Neural crest cell (in vitro differentiated cells): Measurements from ENCODE around the gene P2RX2. TPM values are rescaled to one million over a fixed set of nuclear protein-coding genes. Genes with fewer than 3 reads are reported as not detected.

Source experiments
- DNase-seq: peaks from one replicate; pipeline ENCODE4 v3.0.0; 2021; ENCODE audit warnings: low read depth, mixed read lengths, low spot score
- H3K27ac Mint-ChIP-seq: one replicate; pipeline ENCODE4 v1.8.0; 2021; ENCODE audit warnings: mild to moderate bottlenecking, mixed read lengths; ENCODE audit not compliant: unreplicated experiment
- H3K27me3 Mint-ChIP-seq: 2 replicates; pipeline ENCODE4 v1.8.0; 2021; ENCODE audit warnings: low read depth, mild to moderate bottlenecking, mixed read lengths
- H3K36me3 Mint-ChIP-seq: 2 replicates; pipeline ENCODE4 v1.8.0; 2021; ENCODE audit warnings: low read depth, mild to moderate bottlenecking, mixed read lengths
- H3K4me1 Mint-ChIP-seq: 2 replicates; pipeline ENCODE4 v1.8.0; 2021; ENCODE audit warnings: mixed read lengths
- H3K4me3 Mint-ChIP-seq: one replicate; pipeline ENCODE4 v1.8.0; 2021; ENCODE audit warnings: mild to moderate bottlenecking, mixed read lengths
- H3K9me3 Mint-ChIP-seq: 2 replicates; pipeline ENCODE4 v1.8.0; 2021; ENCODE audit warnings: mixed read lengths
- CTCF ChIP-seq: fragments of 200-600 bp; sonication (generic); conservative IDR thresholded peaks from 2 replicates; pipeline ENCODE4 v1.5.0; 2021; ENCODE audit warnings: antibody characterized with exemption, mild to moderate bottlenecking
- total RNA-seq: library from RNA; stranded (reverse); gene quantifications from 2 replicates; pipeline ENCODE4 v1.2.1, GENCODE V29; 2021

P2RX2 gene
- total RNA-seq, 1 donor from 2014 or later = not detected

GRCh38 chr12:132633901-132634300, 15.3 kb downstream of the P2RX2 start:
- no peak for DNase-seq
- H3K4me1 Mint-ChIP-seq = no peaks in the 10 kb centered on the region
- H3K27me3 Mint-ChIP-seq = no peaks in the 10 kb centered on the region
- H3K27ac Mint-ChIP-seq = no peak overlapping the region
- H3K9me3 Mint-ChIP-seq = no peaks in the 10 kb centered on the region
- H3K36me3 Mint-ChIP-seq = peaks cover 43% of the 10 kb centered on the region
- H3K4me3 Mint-ChIP-seq = peak overlapping the region; percentile 22
- TF ChIP-seq CTCF = no peak

- H3K27ac Mint-ChIP-seq = no peak overlapping the region
- no peaks in the 10 kb centered on the region for H3K4me1 Mint-ChIP-seq
- DNase-seq = no peak
- H3K4me3 Mint-ChIP-seq = no peak overlapping the region
- H3K9me3 Mint-ChIP-seq = no peaks in the 10 kb centered on the region
- H3K36me3 Mint-ChIP-seq = peaks cover 42% of the 10 kb centered on the region
- no peak for TF ChIP-seq CTCF
- no peaks in the 10 kb centered on the region for H3K27me3 Mint-ChIP-seq
Observed at GRCh38 chr12:132634411-132634990, 15.9 kb downstream of the P2RX2 start.

- H3K4me3 Mint-ChIP-seq = no peak overlapping the region
- peaks cover 38% of the 10 kb centered on the region for H3K36me3 Mint-ChIP-seq
Observed at GRCh38 chr12:132635076-132635955, 16.7 kb downstream of the P2RX2 start.

GRCh38 chr12:132637811-132638210, 19.2 kb downstream of the P2RX2 start:
- Mint-ChIP-seq H3K9me3 (no peaks in the 10 kb centered on the region), H3K4me1 (no peaks in the 10 kb centered on the region), H3K36me3 (peaks cover 30% of the 10 kb centered on the region), H3K4me3 (no peak overlapping the region), H3K27me3 (no peaks in the 10 kb centered on the region), H3K27ac (peak overlapping the region; percentile 36)
- DNase-seq = no peak
- no peak for TF ChIP-seq CTCF

More at GRCh38 chr12:132635076-132635955, 16.7 kb downstream of the P2RX2 start:
- H3K4me1 Mint-ChIP-seq = no peaks in the 10 kb centered on the region
- H3K27me3 Mint-ChIP-seq = no peaks in the 10 kb centered on the region
- H3K9me3 Mint-ChIP-seq = no peaks in the 10 kb centered on the region
- peak overlapping the region; percentile 71 for H3K27ac Mint-ChIP-seq
- no peak for DNase-seq
- TF ChIP-seq CTCF = no peak

GRCh38 chr12:132638541-132639408, 20.2 kb downstream of the P2RX2 start:
- no peaks in the 10 kb centered on the region for H3K4me1 Mint-ChIP-seq
- no peaks in the 10 kb centered on the region for H3K27me3 Mint-ChIP-seq
- H3K27ac Mint-ChIP-seq = peak overlapping the region; percentile 24
- H3K4me3 Mint-ChIP-seq = no peak overlapping the region
- TF ChIP-seq CTCF = peak; percentile 80
- no peak for DNase-seq
- H3K9me3 Mint-ChIP-seq = no peaks in the 10 kb centered on the region
- H3K36me3 Mint-ChIP-seq = peaks cover 32% of the 10 kb centered on the region
